Measurements from ENCODE around the gene KCNMB2.

The KCNMB2 gene

GRCh38 chr3:178583963-178584575 is 47.8 kb downstream of the KCNMB2 start:
- H3K4me1 ChIP-seq (ENCODE audit: control insufficient read depth in 1 of 2, insufficient read depth in 2 of 2, low read length in 2 of 2): peaks cover 0 to 5% of the 10 kb centered on the region in 2 donors
- no peak overlapping the region for H3K27ac ChIP-seq (ENCODE audit: low read length)
- H3K4me3 ChIP-seq (ENCODE audit: low read depth in 1 of 2, low read length in 2 of 2): no peak overlapping the region
- no peaks in the 10 kb centered on the region for H3K36me3 ChIP-seq (ENCODE audit: control insufficient read depth in 1 of 2, insufficient read depth in 2 of 2, low read length in 2 of 2)
- no peaks in the 10 kb centered on the region for H3K27me3 ChIP-seq (ENCODE audit: low read depth, low read length)
- H3K9me3 ChIP-seq (ENCODE audit: control insufficient read depth in 1 of 2, low read length in 2 of 2): peaks cover 0 to 3% of the 10 kb centered on the region in 2 donors

- H3K36me3 ChIP-seq (ENCODE audit: control insufficient read depth in 1 of 2, insufficient read depth in 2 of 2, low read length in 2 of 2): no peaks in the 10 kb centered on the region
- H3K27ac ChIP-seq (ENCODE audit: low read length): no peak overlapping the region
- H3K4me1 ChIP-seq (ENCODE audit: control insufficient read depth in 1 of 2, insufficient read depth in 2 of 2, low read length in 2 of 2): peaks cover 0 to 5% of the 10 kb centered on the region in 2 donors
- no peaks in the 10 kb centered on the region for H3K27me3 ChIP-seq (ENCODE audit: low read depth, low read length)
- H3K9me3 ChIP-seq (ENCODE audit: control insufficient read depth in 1 of 2, low read length in 2 of 2): peaks cover 0 to 3% of the 10 kb centered on the region in 2 donors
- H3K4me3 ChIP-seq (ENCODE audit: low read depth in 1 of 2, low read length in 2 of 2): no peak overlapping the region
Observed at GRCh38 chr3:178584722-178585380, 48.6 kb downstream of the KCNMB2 start.

GRCh38 chr3:178585454-178585853 is 49.2 kb downstream of the KCNMB2 start:
- peaks cover 0 to 2% of the 10 kb centered on the region in 2 donors for H3K9me3 ChIP-seq (ENCODE audit: control insufficient read depth in 1 of 2, low read length in 2 of 2)
- H3K4me1 ChIP-seq (ENCODE audit: control insufficient read depth in 1 of 2, insufficient read depth in 2 of 2, low read length in 2 of 2): peaks cover 0 to 5% of the 10 kb centered on the region in 2 donors
- no peak overlapping the region for H3K27ac ChIP-seq (ENCODE audit: low read length)
- H3K4me3 ChIP-seq (ENCODE audit: low read depth in 1 of 2, low read length in 2 of 2): no peak overlapping the region
- H3K27me3 ChIP-seq (ENCODE audit: low read depth, low read length): no peaks in the 10 kb centered on the region
- no peaks in the 10 kb centered on the region for H3K36me3 ChIP-seq (ENCODE audit: control insufficient read depth in 1 of 2, insufficient read depth in 2 of 2, low read length in 2 of 2)

GRCh38 chr3:178586076-178586475 is 49.8 kb downstream of the KCNMB2 start:
- H3K27me3 ChIP-seq (ENCODE audit: low read depth, low read length): no peaks in the 10 kb centered on the region
- no peak overlapping the region for H3K27ac ChIP-seq (ENCODE audit: low read length)
- H3K36me3 ChIP-seq (ENCODE audit: control insufficient read depth in 1 of 2, insufficient read depth in 2 of 2, low read length in 2 of 2): no peaks in the 10 kb centered on the region
- no peaks in the 10 kb centered on the region for H3K9me3 ChIP-seq (ENCODE audit: control insufficient read depth in 1 of 2, low read length in 2 of 2)
- H3K4me1 ChIP-seq (ENCODE audit: control insufficient read depth in 1 of 2, insufficient read depth in 2 of 2, low read length in 2 of 2): peaks cover 0 to 5% of the 10 kb centered on the region in 2 donors
- no peak overlapping the region for H3K4me3 ChIP-seq (ENCODE audit: low read depth in 1 of 2, low read length in 2 of 2)

- no peak overlapping the region for H3K4me3 ChIP-seq (ENCODE audit: low read depth in 1 of 2, low read length in 2 of 2)
- no peaks in the 10 kb centered on the region for H3K27me3 ChIP-seq (ENCODE audit: low read depth, low read length)
- H3K4me1 ChIP-seq (ENCODE audit: control insufficient read depth in 1 of 2, insufficient read depth in 2 of 2, low read length in 2 of 2): peaks cover 0 to 5% of the 10 kb centered on the region in 2 donors
- no peaks in the 10 kb centered on the region for H3K9me3 ChIP-seq (ENCODE audit: control insufficient read depth in 1 of 2, low read length in 2 of 2)
- no peak overlapping the region for H3K27ac ChIP-seq (ENCODE audit: low read length)
- no peaks in the 10 kb centered on the region for H3K36me3 ChIP-seq (ENCODE audit: control insufficient read depth in 1 of 2, insufficient read depth in 2 of 2, low read length in 2 of 2)
Observed at GRCh38 chr3:178588628-178589027, 52.4 kb downstream of the KCNMB2 start.

- H3K27me3 ChIP-seq (ENCODE audit: low read depth, low read length): no peaks in the 10 kb centered on the region
- no peaks in the 10 kb centered on the region for H3K36me3 ChIP-seq (ENCODE audit: control insufficient read depth in 1 of 2, insufficient read depth in 2 of 2, low read length in 2 of 2)
- no peaks in the 10 kb centered on the region for H3K4me1 ChIP-seq (ENCODE audit: control insufficient read depth in 1 of 2, insufficient read depth in 2 of 2, low read length in 2 of 2)
- no peaks in the 10 kb centered on the region for H3K9me3 ChIP-seq (ENCODE audit: control insufficient read depth in 1 of 2, low read length in 2 of 2)
- H3K27ac ChIP-seq (ENCODE audit: low read length): no peak overlapping the region
- H3K4me3 ChIP-seq (ENCODE audit: low read depth in 1 of 2, low read length in 2 of 2): no peak overlapping the region
Observed at GRCh38 chr3:178593786-178594185, 57.5 kb downstream of the KCNMB2 start.

- Histone ChIP-seq H3K27ac (ENCODE audit: low read length) (no peak overlapping the region), H3K27me3 (ENCODE audit: low read depth, low read length) (no peaks in the 10 kb centered on the region), H3K36me3 (ENCODE audit: control insufficient read depth in 1 of 2, insufficient read depth in 2 of 2, low read length in 2 of 2) (no peaks in the 10 kb centered on the region)
Observed at GRCh38 chr3:178597371-178597770, 61.1 kb downstream of the KCNMB2 start.

GRCh38 chr3:178602856-178603255 is 66.6 kb downstream of the KCNMB2 start:
- H3K4me1 ChIP-seq (ENCODE audit: control insufficient read depth in 1 of 2, insufficient read depth in 2 of 2, low read length in 2 of 2): no peaks in the 10 kb centered on the region
- no peaks in the 10 kb centered on the region for H3K36me3 ChIP-seq (ENCODE audit: control insufficient read depth in 1 of 2, insufficient read depth in 2 of 2, low read length in 2 of 2)
- H3K9me3 ChIP-seq (ENCODE audit: control insufficient read depth in 1 of 2, low read length in 2 of 2): no peaks in the 10 kb centered on the region
- H3K4me3 ChIP-seq (ENCODE audit: low read depth in 1 of 2, low read length in 2 of 2): no peak overlapping the region
- no peak overlapping the region for H3K27ac ChIP-seq (ENCODE audit: low read length)
- H3K27me3 ChIP-seq (ENCODE audit: low read depth, low read length): no peaks in the 10 kb centered on the region

More at GRCh38 chr3:178597371-178597770, 61.1 kb downstream of the KCNMB2 start:
- H3K4me3 ChIP-seq (ENCODE audit: low read depth in 1 of 2, low read length in 2 of 2): no peak overlapping the region
- H3K4me1 ChIP-seq (ENCODE audit: control insufficient read depth in 1 of 2, insufficient read depth in 2 of 2, low read length in 2 of 2): no peaks in the 10 kb centered on the region
- no peaks in the 10 kb centered on the region for H3K9me3 ChIP-seq (ENCODE audit: control insufficient read depth in 1 of 2, low read length in 2 of 2)

- Histone ChIP-seq H3K9me3 (ENCODE audit: control insufficient read depth in 1 of 2, low read length in 2 of 2) (no peaks in the 10 kb centered on the region), H3K27ac (ENCODE audit: low read length) (no peak overlapping the region), H3K36me3 (ENCODE audit: control insufficient read depth in 1 of 2, insufficient read depth in 2 of 2, low read length in 2 of 2) (no peaks in the 10 kb centered on the region), H3K4me1 (ENCODE audit: control insufficient read depth in 1 of 2, insufficient read depth in 2 of 2, low read length in 2 of 2) (no peaks in the 10 kb centered on the region), H3K27me3 (ENCODE audit: low read depth, low read length) (no peaks in the 10 kb centered on the region), H3K4me3 (ENCODE audit: low read depth in 1 of 2, low read length in 2 of 2) (no peak overlapping the region)
Observed at GRCh38 chr3:178603735-178604134, 67.5 kb downstream of the KCNMB2 start.

GRCh38 chr3:178618197-178618596 is 82.0 kb downstream of the KCNMB2 start:
- Histone ChIP-seq H3K9me3 (ENCODE audit: control insufficient read depth in 1 of 2, low read length in 2 of 2) (no peaks in the 10 kb centered on the region), H3K4me1 (ENCODE audit: control insufficient read depth in 1 of 2, insufficient read depth in 2 of 2, low read length in 2 of 2) (no peaks in the 10 kb centered on the region), H3K4me3 (ENCODE audit: low read depth in 1 of 2, low read length in 2 of 2) (peak overlapping the region; percentile 23 to 59), H3K36me3 (ENCODE audit: control insufficient read depth in 1 of 2, insufficient read depth in 2 of 2, low read length in 2 of 2) (no peaks in the 10 kb centered on the region), H3K27me3 (ENCODE audit: low read depth, low read length) (no peaks in the 10 kb centered on the region), H3K27ac (ENCODE audit: low read length) (peak overlapping the region; percentile 77)

GRCh38 chr3:178618896-178619295 is 82.7 kb downstream of the KCNMB2 start:
- Histone ChIP-seq H3K4me1 (ENCODE audit: control insufficient read depth in 1 of 2, insufficient read depth in 2 of 2, low read length in 2 of 2) (no peaks in the 10 kb centered on the region), H3K4me3 (ENCODE audit: low read depth in 1 of 2, low read length in 2 of 2) (peak overlapping the region; percentile 23 to 59), H3K27ac (ENCODE audit: low read length) (peak overlapping the region; percentile 77), H3K9me3 (ENCODE audit: control insufficient read depth in 1 of 2, low read length in 2 of 2) (no peaks in the 10 kb centered on the region), H3K36me3 (ENCODE audit: control insufficient read depth in 1 of 2, insufficient read depth in 2 of 2, low read length in 2 of 2) (no peaks in the 10 kb centered on the region), H3K27me3 (ENCODE audit: low read depth, low read length) (no peaks in the 10 kb centered on the region)
